Measurements from ENCODE around the gene KNCN. TPM values are rescaled to one million over a fixed set of nuclear protein-coding genes. Genes with fewer than 3 reads are reported as not detected.

The KNCN gene
- total RNA-seq, 1 donor from 2014 or later: not detected

DNA sequence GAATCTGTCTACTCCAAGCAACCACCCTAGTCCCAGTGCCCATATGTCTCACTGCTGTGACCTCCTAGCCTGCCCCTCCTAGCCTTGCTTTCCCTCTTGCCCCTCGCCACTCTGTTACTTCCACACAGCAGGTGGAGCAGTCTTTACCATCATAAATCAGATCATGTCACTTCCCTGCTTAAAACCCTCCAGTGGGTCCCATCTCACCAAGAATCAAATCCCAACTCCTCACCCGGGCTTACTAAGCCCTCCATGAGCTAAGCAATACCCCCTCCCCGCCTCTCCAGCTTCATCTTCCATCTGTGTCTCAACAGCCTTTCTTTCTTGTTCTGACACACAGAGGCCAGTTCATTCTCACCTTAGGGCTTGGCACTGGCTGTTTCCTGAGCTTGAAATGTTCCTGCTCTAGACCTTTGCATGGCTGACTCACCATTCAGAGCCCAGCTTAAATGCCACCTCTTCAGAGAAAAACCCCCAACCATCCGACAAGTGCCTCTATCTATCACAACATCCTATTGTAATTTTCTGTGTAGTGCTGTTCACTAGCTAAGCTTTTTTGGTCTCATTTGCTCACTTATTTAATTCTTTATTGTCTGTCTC lies 22.3 kb downstream of the KNCN start:
- Mint-ChIP-seq H3K4me3 (no peak overlapping the region), H3K27me3 (ENCODE audit: low read depth) (peaks cover 83% of the 10 kb centered on the region), H3K36me3 (no peaks in the 10 kb centered on the region), H3K27ac (no peak overlapping the region), H3K9me3 (no peaks in the 10 kb centered on the region), H3K4me1 (peaks cover 17% of the 10 kb centered on the region)
- no peak for TF ChIP-seq CTCF (IDR thresholded peaks at IDR 0.05; ENCODE audit: unreplicated experiment)
- DNase-seq (ENCODE audit: low spot score in 2 of 2, unreplicated experiment in 2 of 2): no peak

- Mint-ChIP-seq H3K9me3 (no peaks in the 10 kb centered on the region), H3K4me1 (peaks cover 19% of the 10 kb centered on the region), H3K27me3 (ENCODE audit: low read depth) (peaks cover 83% of the 10 kb centered on the region), H3K27ac (no peak overlapping the region), H3K4me3 (no peak overlapping the region), H3K36me3 (no peaks in the 10 kb centered on the region)
- peak; percentile 6 for TF ChIP-seq CTCF (IDR thresholded peaks at IDR 0.05; ENCODE audit: unreplicated experiment)
- no peak for DNase-seq (ENCODE audit: low spot score in 2 of 2, unreplicated experiment in 2 of 2)
Observed at GRCh38 chr1:46528297-46528955, 23.0 kb downstream of the KNCN start.

DNA sequence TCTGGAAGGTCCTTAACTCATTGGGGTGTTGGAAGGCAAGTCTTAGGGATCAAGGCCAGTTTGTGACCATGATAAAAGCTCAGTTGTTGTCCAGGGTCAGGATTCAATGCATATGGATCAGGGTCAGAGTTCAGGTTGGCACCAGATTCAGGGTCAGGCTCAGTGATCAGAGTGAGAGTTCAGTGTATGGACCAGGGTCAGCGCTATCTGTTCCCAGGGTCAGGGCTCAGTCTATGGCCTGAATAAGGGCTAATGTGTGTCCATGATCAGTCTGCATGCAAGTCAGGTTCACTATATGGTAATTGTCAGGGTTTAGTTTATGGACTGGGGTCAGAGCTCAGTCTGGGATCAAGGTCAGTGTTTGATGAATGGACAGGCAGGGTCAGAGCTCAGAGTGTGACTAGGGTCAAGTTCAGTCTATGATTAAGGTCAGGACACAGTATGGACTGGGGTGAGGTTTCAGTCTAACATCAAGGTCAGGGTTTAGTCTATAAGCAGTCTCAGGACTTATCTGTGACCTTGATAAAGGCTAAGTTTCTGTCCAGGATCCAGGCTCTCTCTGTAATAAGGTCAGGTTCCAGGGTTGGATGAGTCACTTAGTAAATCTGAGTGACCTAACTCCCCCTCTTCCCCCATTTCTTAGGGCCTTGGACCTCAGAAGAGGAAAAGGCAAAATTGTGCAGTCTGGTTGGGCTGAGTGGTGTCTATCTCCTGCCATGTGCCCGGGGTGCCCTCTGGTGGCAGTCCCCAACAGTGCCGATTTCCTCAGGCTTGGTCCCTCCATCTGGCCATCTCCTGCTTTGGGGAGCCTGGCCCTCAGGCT lies 23.8 kb downstream of the KNCN start:
- peak in 1 of 2 experiments; percentile 86 for DNase-seq (ENCODE audit: low spot score in 2 of 2, unreplicated experiment in 2 of 2)
- Mint-ChIP-seq H3K36me3 (no peaks in the 10 kb centered on the region), H3K27ac (no peak overlapping the region), H3K4me1 (peaks cover 23% of the 10 kb centered on the region), H3K4me3 (no peak overlapping the region), H3K27me3 (ENCODE audit: low read depth) (peaks cover 86% of the 10 kb centered on the region), H3K9me3 (no peaks in the 10 kb centered on the region)
- TF ChIP-seq CTCF (IDR thresholded peaks at IDR 0.05; ENCODE audit: unreplicated experiment): peak; percentile 72

GRCh38 chr1:46526691-46527291 lies 24.7 kb downstream of the KNCN start:
- no peak overlapping the region for H3K4me3 Mint-ChIP-seq
- H3K27ac Mint-ChIP-seq: no peak overlapping the region
- peaks cover 31% of the 10 kb centered on the region for H3K4me1 Mint-ChIP-seq
- H3K27me3 Mint-ChIP-seq (ENCODE audit: low read depth): peaks cover 85% of the 10 kb centered on the region
- H3K36me3 Mint-ChIP-seq: no peaks in the 10 kb centered on the region
- H3K9me3 Mint-ChIP-seq: no peaks in the 10 kb centered on the region
- no peak for DNase-seq (ENCODE audit: low spot score in 2 of 2, unreplicated experiment in 2 of 2)
- TF ChIP-seq CTCF (IDR thresholded peaks at IDR 0.05; ENCODE audit: unreplicated experiment): no peak

DNA sequence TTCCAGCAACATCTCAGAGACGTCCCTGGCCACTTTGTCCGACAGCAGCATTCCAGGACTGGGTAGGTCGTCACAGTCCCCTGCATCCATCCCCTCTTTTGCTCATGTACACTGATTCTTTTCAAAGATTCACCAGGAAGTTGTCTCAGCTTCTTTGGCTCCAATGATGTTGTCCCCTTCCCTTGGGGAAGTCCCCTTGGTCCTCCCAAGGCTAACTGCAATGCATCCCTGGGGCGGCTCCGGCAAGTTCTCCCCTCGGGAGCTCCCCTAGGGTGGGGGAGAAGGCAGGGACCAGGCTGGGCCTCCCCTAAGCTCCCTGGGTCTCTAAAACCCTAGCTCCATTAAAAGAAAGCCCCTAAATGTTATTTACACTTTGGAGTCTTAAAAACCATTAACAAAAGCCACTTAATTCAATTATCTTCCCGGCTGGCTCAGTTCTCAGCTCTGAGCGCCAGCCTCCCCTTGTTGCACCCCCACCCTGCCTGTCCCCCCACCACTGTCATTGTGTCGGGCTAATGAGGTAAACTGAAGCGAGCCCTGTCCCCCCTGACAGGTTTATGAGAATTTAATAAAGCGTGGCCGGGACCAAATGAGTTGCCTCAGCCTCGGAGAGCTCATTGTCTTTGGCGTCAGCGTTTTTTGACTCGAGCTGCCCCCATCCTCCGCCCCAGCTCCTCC lies 25.3 kb downstream of the KNCN start:
- Mint-ChIP-seq H3K27me3 (ENCODE audit: low read depth) (peaks cover 79% of the 10 kb centered on the region), H3K36me3 (no peaks in the 10 kb centered on the region), H3K4me3 (no peak overlapping the region), H3K4me1 (peaks cover 33% of the 10 kb centered on the region), H3K9me3 (no peaks in the 10 kb centered on the region), H3K27ac (no peak overlapping the region)
- no peak for DNase-seq (ENCODE audit: low spot score in 2 of 2, unreplicated experiment in 2 of 2)
- TF ChIP-seq CTCF (IDR thresholded peaks at IDR 0.05; ENCODE audit: unreplicated experiment): no peak
